Head of caudate nucleus (tissue), 42 donors: ENCODE measurements around the gene STIM1.

Experiments
- DNase-seq, 42 donors: peaks; one replicate each; pipeline versions ENCODE4 v3.0.0 to v3.0.0-alpha.2; 2020 to 2021; ENCODE audit warnings: mixed read lengths in 7 of 42
- intact Hi-C: fragments of 100-400 bp; cut with DNase I; formaldehyde crosslinking; loops from one replicate; pipeline ENCODE4 v1.15.0; 2022

Gene STIM1

GRCh38 chr11:3956748-3957147 lies 101.3 kb downstream of the STIM1 start:
- intact Hi-C loops: no loop called here
- no peak for DNase-seq

- intact Hi-C loops: no loop called here
- DNase-seq: no peak
Measured at GRCh38 chr11:3957437-3957836, 102.0 kb downstream of the STIM1 start.

- intact Hi-C loops: no loop called here
Measured at GRCh38 chr11:3958281-3958680, 102.8 kb downstream of the STIM1 start.

GRCh38 chr11:3959015-3959902 lies 103.8 kb downstream of the STIM1 start:
- intact Hi-C loops: no loop called here
- no peak for DNase-seq

More at GRCh38 chr11:3958281-3958680, 102.8 kb downstream of the STIM1 start:
- no peak for DNase-seq

GRCh38 chr11:3959903-3960265 lies 104.4 kb downstream of the STIM1 start:
- intact Hi-C loops: no loop called here
- DNase-seq: no peak

GRCh38 chr11:3962406-3962840 lies 107.0 kb downstream of the STIM1 start:
- DNase-seq: no peak
- intact Hi-C loops: no loop called here

- intact Hi-C loops: no loop called here
- DNase-seq: no peak
Measured at GRCh38 chr11:3964056-3964455, 108.6 kb downstream of the STIM1 start.

- no peak for DNase-seq
- intact Hi-C loops: no loop called here
Measured at GRCh38 chr11:3964935-3965604, 109.6 kb downstream of the STIM1 start.

GRCh38 chr11:3967695-3968094 lies 112.2 kb downstream of the STIM1 start:
- intact Hi-C loops: no loop called here
- DNase-seq: no peak

- DNase-seq: no peak
- intact Hi-C loops: no loop called here
Measured at GRCh38 chr11:3969200-3969599, 113.7 kb downstream of the STIM1 start.

- intact Hi-C loops: no loop called here
- DNase-seq: no peak
Measured at GRCh38 chr11:3969613-3970012, 114.1 kb downstream of the STIM1 start.

- intact Hi-C loops: no loop called here
- DNase-seq: no peak
Measured at GRCh38 chr11:3970108-3970507, 114.6 kb downstream of the STIM1 start.

GRCh38 chr11:3971756-3972404 lies 116.4 kb downstream of the STIM1 start:
- intact Hi-C loops: no loop called here
- DNase-seq: no peak

- intact Hi-C loops: no loop called here
- no peak for DNase-seq
Measured at GRCh38 chr11:3972431-3972830, 117.0 kb downstream of the STIM1 start.

- intact Hi-C loops: no loop called here
- DNase-seq: no peak
Measured at GRCh38 chr11:3977078-3977477, 121.6 kb downstream of the STIM1 start.

GRCh38 chr11:3981084-3981633 lies 125.7 kb downstream of the STIM1 start:
- intact Hi-C loops: no loop called here
- no peak for DNase-seq

GRCh38 chr11:3982431-3982830 lies 127.0 kb downstream of the STIM1 start:
- intact Hi-C loops: no loop called here
- no peak for DNase-seq

- intact Hi-C loops: no loop called here
- DNase-seq: no peak
Measured at GRCh38 chr11:3983101-3983500, 127.6 kb downstream of the STIM1 start.

GRCh38 chr11:3984896-3985295 lies 129.4 kb downstream of the STIM1 start:
- intact Hi-C loops: no loop called here
- DNase-seq: peak in 1 of 42 donors; percentile 5

GRCh38 chr11:3985631-3986030 lies 130.2 kb downstream of the STIM1 start:
- no peak for DNase-seq
- intact Hi-C loops: no loop called here
